ENCODE data around the gene MAML2. TPM values are rescaled to one million over a fixed set of nuclear protein-coding genes. Genes with fewer than 3 reads are reported as not detected.

Gene MAML2
- total and polyA plus RNA-seq, 2 of the 8 experiments (the other 6 are each of a cell fraction or from before 2014, with no cell fraction given) = 3.8 to 6.6 TPM

DNA sequence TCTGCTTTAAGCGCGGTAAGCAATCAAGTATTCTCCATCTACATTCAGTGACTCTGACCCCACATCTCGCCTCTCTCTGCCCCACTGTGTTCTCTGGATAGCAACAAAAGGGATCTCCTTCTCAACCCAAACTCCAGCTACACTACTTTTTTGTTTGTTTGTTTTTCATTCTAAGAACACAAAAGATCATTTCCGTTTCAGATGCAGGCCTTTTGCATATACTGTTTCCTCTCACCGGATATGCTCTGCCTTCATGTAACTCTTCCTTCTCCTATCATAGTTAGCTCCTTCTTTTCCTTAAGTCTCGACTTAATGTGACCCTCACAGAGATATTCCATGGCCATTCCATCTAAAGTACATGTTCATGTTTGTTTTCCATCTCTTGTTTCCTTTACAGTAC lies 239.3 kb downstream of the MAML2 start:
- H3K9ac ChIP-seq (replicated peaks in 1 of 4; ENCODE audit: extremely low read depth in 1 of 4, low read depth in 3 of 4, low read length in 3 of 4) = no peak overlapping the region
- no peaks in the 10 kb centered on the region for H4K20me1 ChIP-seq (replicated peaks in 1 of 2; ENCODE audit: control insufficient read depth in 1 of 2, insufficient read depth in 2 of 2, low read length in 2 of 2)
- no peaks in the 10 kb centered on the region; a peak in 1 of 7 replicates for H3K4me1 ChIP-seq (replicated peaks in 1 of 4; ENCODE audit: control insufficient read depth in 3 of 4, insufficient read depth in 4 of 4, low read length in 3 of 4)
- WGBS, 2 experiments (ENCODE audit: extremely low coverage in 1 of 2, insufficient coverage in 1 of 2, insufficient read length in 1 of 2, insufficient replicate concordance in 2 of 2, low coverage in 1 of 2, low lambda C conversion rate in 2 of 2, missing lambda C conversion rate in 1 of 2) = 87% methylated on average over 6 of the region's 6 CpGs; no CpG with 5 or more reads in 1 of the 2 experiments
- DNase-seq (ENCODE audit: low read depth in 1 of 2, low spot score in 2 of 2) (no peak), FAIRE-seq (no peak)
- no peak overlapping the region for H2BK15ac ChIP-seq (ENCODE audit: low read length)
- H4K91ac ChIP-seq (replicated peaks; ENCODE audit: insufficient read length, low read length) = no peak overlapping the region
- no peak overlapping the region for H3K4me2 ChIP-seq (ENCODE audit: insufficient read depth in 1 of 2, low read depth in 2 of 2, low read length in 2 of 2)
- no peak for TF ChIP-seq USF2 (IDR thresholded peaks at IDR 0.05; ENCODE audit: low read length)
- no peak for TF ChIP-seq FOSL1 (IDR thresholded peaks at IDR 0.05; ENCODE audit: insufficient read depth, low read depth, low read length)
- no peak for TF ChIP-seq SIX5 (IDR thresholded peaks at IDR 0.05; ENCODE audit: low read depth, low read length)
- no peak for TF ChIP-seq KDM4A (IDR thresholded peaks at IDR 0.05; ENCODE audit: low read depth, low read length, severe bottlenecking)
- H2BK5ac ChIP-seq (ENCODE audit: low read depth, low read length) = no peak overlapping the region
- H3K27ac ChIP-seq (ENCODE audit: low read depth, low read length) = no peak overlapping the region
- H2AK5ac ChIP-seq (ENCODE audit: low read depth, low read length) = no peak overlapping the region
- H3K23me2 ChIP-seq (ENCODE audit: low read depth, low read length) = no peaks in the 10 kb centered on the region
- ChIA-PET POLR2A (ENCODE audit: partially characterized antibody) (no interaction called here), CTCF (ENCODE audit: partially characterized antibody) (interaction anchor here (1.6 kb wide), 1 partner anchor 49 kb away, joined by 5 read pairs; no protein-coding TSS in a partner anchor)
- H3K56ac ChIP-seq (replicated peaks; ENCODE audit: insufficient read length, low read depth, low read length) = no peak overlapping the region
- no peak overlapping the region for H2BK20ac ChIP-seq (ENCODE audit: low read length)
- no peak overlapping the region for H3K23ac ChIP-seq (ENCODE audit: insufficient read length)
- H4K5ac ChIP-seq (ENCODE audit: insufficient read length, low read depth, low read length) = no peak overlapping the region
- no peak overlapping the region for H3K4ac ChIP-seq (replicated peaks; ENCODE audit: insufficient read length, low read depth, low read length)
- H3K79me1 ChIP-seq (ENCODE audit: low read depth, low read length) = no peaks in the 10 kb centered on the region
- H3K27me3 ChIP-seq (replicated peaks in 1 of 4; ENCODE audit: control insufficient read depth in 3 of 4, extremely low read depth in 1 of 4, insufficient read depth in 3 of 4, low read length in 3 of 4) = no peaks in the 10 kb centered on the region
- no peak overlapping the region for H3K14ac ChIP-seq (ENCODE audit: insufficient read length)
- H2BK120ac ChIP-seq (replicated peaks; ENCODE audit: low read depth, low read length) = no peak overlapping the region
- no peak overlapping the region for H2AFZ ChIP-seq (ENCODE audit: low read length)
- no peaks in the 10 kb centered on the region for H3K36me3 ChIP-seq (ENCODE audit: control insufficient read depth in 2 of 4, insufficient read depth in 4 of 4, low read length in 3 of 4)
- H3K18ac ChIP-seq (ENCODE audit: extremely low read depth, low read length) = no peak overlapping the region
- H2BK12ac ChIP-seq (ENCODE audit: low read depth, low read length) = no peak overlapping the region
- H4K8ac ChIP-seq (ENCODE audit: extremely low read depth, insufficient read depth, low read length) = no peak overlapping the region
- H3K79me2 ChIP-seq (ENCODE audit: control insufficient read depth in 1 of 2, insufficient read depth in 2 of 2, low read length in 2 of 2) = no peaks in the 10 kb centered on the region
- no peaks in the 10 kb centered on the region for H3K9me3 ChIP-seq (ENCODE audit: insufficient read depth in 2 of 2, low read depth in 1 of 2, low read length in 1 of 2)
- H3K4me3 ChIP-seq (ENCODE audit: extremely low read depth in 1 of 4, insufficient read depth in 2 of 4, low read depth in 3 of 4, low read length in 4 of 4) = no peak overlapping the region
